ENCODE measurements around the gene CYP24A1.

DNA sequence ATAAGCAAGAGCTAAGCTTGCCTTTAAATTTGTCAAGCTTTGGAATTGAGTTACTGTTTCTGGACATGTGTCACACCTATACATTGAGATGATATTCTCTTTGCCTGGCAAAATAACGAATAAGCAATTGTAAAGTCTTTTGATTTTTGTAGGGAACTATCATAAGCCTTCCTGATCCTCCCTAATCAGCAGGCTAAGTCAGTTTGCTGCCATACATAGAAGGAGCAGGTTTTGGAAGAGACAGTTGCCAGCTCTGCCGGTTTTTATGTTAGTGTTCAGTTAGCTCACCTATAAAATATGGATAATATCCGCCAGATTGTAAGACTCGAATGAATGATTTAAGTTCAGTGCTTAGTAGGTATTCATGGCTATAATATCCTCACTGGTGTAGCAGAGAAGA is 69.0 kb downstream of the CYP24A1 start:
- TF ChIP-seq CTCF (IDR thresholded peaks at IDR 0.05) (no peak), POLR2AphosphoS5 (IDR thresholded peaks at IDR 0.05) (no peak), POLR2A (IDR thresholded peaks at IDR 0.05) (no peak)

Measured in prostate gland (tissue), 2 donors.